Activated CD4-positive, alpha-beta T cell treated with anti-CD3 and anti-CD28 coated beads, Interleukin-10, Interleukin-2, amounts not matched to agents 100 ng/mL and 50 ng/mL, durations not matched to agents 16 hours and 8 hours (primary cell): Measurements from ENCODE around the gene SETX.
"Not testable (repeated sequence)": the region's sequence is repeated elsewhere in the genome, so short reads cannot be mapped to it uniquely, and the experiment has no call there.

Experiments used
- DNase-seq: peaks from one replicate; pipeline ENCODE4 v3.0.0-alpha.2; 2020

The SETX gene

DNA sequence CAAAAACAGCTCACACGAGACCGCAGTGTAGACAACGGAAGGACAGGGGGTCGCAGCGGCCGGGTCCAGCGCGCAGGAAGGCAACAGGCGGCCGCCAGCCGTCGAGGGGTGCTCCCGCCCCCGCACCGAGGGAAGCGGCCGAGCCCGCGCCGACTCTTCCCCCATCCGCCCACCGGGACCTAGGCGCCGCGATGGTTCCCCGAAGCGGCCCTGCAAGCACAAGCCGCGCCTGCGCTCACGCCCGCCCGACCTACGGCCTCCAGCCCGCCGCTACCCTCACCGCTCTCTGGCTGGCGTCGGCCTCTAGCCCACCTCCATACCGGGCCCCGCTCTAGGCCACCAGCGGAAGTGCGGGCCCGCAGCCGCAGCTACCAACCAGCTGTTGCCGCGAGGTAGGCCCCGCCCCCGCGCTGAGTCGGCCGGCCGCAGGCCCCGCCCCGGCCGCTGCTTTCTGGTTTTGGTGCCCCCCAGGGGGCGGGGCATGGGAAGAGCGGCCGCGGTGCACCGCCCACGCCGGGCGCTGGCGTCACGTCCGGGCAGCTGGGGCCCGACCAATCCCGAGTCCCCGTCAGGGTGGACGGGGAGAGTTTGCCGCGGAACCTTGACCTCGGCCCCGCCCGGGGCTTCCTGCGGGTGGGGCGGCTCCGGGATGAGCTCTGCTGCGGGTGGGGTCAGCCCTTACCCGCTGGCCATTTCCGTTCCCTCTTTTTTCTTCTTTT lies at the start of gene SETX:
SETX (minus strand) TSS at position 350 of the 719 bp plus-strand sequence. CDS start 5,558 bp downstream, outside the sequence.
- peak; percentile 99 for DNase-seq

DNA sequence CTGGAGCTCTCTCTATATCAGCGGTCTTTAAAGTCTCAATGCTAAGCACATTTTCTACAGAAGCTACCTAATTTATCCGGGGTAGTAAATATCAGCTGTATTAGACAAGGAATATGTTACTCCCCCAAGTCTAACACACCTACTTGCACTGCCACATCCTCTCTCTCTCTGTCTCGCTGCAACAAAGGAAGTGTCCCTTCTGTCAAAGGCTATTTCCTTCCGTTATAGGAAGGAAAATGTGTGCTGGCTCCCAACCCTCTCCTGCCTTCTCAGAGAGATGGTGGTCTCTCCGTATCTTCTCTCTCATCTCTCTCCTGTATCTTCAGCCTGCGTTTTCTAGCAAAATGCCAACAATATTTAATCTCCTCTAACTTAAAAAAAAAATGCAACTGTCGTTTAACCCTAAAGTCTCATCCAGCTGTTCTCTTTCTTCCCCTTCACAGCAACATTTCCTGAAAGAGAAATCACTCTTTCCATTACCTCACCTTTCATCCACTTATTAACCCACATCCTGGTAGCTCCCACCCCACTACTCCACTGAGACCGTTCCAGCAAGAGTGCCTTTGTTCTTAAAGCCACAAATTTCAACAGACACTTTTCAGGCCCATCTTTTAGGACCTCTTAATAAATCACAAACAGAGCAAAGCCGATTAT lies 49.6 kb upstream of the SETX start:
- DNase-seq = peak; percentile 60

GRCh38 chr9:132401824-132402223 lies 47.0 kb upstream of the SETX start:
- no peak for DNase-seq

DNA sequence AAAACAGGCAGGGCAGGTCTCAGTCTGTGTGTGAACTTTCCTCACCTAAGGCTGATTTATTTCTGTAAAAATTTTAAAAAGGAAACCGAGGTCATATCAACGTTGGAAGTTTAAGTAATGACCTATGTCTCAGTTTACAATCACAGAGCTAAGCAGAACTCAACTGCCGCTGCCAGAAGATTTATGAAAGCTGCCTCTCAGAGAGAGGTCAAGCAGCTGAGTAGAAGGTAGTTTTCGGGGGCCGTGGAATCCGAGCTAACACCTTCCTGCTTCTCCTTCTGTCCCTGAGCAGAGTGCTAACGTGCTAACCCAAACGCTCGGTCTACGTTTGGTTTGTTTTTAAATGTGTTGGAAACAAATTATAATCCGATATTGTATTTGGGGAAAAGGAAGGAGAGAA lies 40.8 kb upstream of the SETX start:
- DNase-seq = no peak

- no peak for DNase-seq
Measured at GRCh38 chr9:132391449-132391848, 36.7 kb upstream of the SETX start.

- no peak for DNase-seq
Measured at GRCh38 chr9:132390966-132391365, 36.2 kb upstream of the SETX start.

DNA sequence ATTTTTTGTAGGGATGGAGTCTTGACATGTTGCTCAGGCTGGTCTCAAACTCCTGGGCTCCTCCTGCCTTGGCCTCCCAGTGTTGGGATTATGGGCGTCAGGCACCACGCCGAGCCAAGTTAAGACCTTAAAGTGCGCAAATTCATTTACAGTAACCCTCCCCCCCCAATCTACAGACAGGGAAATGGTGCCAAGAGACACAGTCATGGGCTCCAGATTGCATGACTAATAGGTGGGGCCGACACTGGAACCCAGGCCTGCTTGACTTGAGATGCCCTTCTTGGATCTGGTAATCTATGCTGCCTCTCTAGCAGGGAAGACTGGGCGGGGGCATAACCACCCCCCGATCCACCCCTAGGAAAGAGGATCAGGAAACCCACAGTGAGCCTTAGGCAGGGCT lies 32.3 kb upstream of the SETX start:
- DNase-seq = no peak

DNA sequence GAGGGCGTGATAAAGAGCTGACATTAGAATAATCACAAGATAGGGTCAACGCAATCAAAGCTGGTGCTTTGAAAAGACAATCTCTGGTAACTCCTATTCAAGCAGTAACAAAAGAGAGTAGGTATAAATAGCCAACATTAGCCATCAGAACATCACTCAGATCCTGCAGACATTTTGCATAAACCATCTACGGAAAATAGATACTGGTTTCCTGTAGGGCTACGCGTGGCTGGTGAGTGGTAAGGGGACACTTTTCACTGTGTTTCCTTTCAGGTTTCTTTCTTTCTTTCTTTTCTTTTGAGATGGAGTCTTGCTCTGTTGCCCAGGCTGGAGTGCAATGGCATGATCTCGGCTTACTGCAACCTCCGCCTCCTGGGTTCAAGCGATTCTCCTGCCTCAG lies 29.6 kb upstream of the SETX start:
- no peak for DNase-seq

DNA sequence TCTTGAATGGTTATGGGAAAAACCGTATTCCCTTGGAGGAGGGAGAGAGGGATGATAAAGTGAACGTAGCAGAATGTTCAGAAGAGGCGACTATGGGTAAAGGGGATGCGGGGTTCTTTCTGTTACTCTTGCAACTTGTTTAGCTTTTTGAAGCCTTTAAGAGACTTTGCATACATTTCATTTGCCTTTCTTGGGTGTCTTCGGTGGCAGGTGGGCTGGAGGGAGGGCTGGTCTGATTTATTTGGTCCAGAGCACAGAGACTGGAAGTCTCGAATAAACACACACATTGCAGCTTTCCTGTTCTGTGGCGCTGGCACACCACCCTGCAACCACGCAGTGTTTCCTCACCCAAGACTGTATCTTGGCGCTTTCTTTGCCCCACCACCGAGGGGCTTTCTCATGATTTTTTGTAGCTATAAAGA lies 28.7 kb upstream of the SETX start:
- no peak for DNase-seq

GRCh38 chr9:132381966-132382541 lies 27.3 kb upstream of the SETX start:
- no peak for DNase-seq

DNA sequence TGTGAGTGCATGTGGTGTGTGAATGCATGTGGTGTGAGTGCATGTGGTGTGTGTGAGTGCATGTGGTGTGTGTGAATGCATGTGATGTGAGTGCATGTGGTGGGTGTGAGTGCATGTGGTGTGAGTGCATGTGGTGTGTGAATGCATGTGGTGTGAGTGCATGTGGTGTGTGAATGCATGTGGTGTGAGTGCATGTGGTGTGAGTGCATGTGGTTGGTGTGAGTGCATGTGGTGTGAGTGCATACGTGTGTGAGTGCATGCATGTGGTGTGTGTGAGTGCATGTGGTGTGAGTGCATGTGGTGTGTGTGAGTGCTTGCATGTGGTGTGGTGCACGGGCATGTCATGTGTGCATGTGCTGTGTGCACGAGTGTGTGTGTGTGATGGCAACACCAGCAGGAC lies 23.6 kb upstream of the SETX start:
- not testable (repeated sequence) for DNase-seq

DNA sequence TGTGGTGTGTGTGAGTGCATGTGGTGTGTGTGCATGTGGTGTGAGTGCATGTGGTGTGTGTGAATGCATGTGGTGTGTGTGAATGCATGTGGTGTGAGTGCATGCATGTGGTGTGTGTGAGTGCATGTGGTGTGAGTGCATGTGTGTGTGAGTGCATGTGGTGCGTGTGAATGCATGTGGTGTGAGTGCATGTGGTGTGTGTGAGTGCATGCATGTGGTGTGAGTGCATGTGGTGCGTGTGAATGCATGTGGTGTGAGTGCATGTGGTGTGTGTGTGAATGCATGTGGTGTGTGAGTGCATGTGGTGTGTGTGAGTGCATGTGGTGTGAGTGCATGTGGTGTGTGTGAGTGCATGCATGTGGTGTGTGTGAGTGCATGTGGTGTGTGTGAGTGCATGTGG lies 23.0 kb upstream of the SETX start:
- DNase-seq = not testable (repeated sequence)

DNA sequence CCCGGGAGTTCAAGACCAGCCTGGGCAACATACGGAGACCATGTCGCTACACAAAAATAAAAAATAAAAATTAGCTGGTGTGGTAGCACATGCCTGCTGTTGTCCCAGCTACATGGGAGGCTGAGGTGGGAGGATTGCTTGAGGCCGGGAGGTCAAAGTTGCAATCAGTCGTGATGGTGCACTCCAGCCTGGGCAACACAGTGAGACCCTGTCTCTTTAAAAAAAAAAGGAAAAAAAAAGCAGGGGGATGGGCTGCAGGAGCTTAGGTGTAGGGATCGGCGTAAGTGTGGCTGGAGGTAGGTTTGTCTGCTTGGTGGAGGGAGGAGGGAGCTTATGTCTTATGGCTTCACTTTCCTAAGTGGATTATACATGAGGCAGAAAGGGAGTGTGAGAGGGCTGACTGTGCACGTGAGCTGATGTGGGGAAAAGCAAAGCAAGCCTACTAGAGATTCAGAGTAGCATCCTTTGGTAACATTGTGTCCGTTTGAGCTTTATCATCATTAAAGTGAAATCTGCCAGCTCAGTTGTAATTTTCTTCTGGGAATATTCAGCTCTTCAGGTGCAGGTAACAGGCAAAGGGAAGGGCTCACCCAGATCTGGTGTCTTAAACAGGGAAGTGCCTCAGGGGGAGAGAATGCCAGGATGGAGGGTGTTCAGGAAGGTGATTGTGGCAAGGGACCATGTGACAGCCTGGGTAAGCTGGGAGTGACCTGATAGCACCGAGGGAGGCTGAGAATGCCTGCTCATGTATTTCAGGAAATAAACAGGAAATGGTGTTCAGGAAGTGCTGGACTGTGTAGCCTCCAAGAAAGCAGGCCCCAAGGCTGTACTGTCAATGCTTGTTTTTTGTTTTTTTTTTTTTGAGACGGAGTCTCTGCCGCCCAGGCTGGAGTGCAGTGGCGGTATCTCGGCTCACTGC lies 17.6 kb upstream of the SETX start:
- DNase-seq = peak; percentile 14

- DNase-seq = no peak
Measured at GRCh38 chr9:132370592-132370991, 15.8 kb upstream of the SETX start.

GRCh38 chr9:132369421-132369820 lies 14.6 kb upstream of the SETX start:
- no peak for DNase-seq

- DNase-seq = no peak
Measured at GRCh38 chr9:132367613-132368313, 13.0 kb upstream of the SETX start.

GRCh38 chr9:132366481-132366880 lies 11.7 kb upstream of the SETX start:
- DNase-seq = no peak

- DNase-seq = no peak
Measured at GRCh38 chr9:132365986-132366385, 11.2 kb upstream of the SETX start.

- DNase-seq = no peak
Measured at GRCh38 chr9:132364068-132364467, 9.3 kb upstream of the SETX start.

DNA sequence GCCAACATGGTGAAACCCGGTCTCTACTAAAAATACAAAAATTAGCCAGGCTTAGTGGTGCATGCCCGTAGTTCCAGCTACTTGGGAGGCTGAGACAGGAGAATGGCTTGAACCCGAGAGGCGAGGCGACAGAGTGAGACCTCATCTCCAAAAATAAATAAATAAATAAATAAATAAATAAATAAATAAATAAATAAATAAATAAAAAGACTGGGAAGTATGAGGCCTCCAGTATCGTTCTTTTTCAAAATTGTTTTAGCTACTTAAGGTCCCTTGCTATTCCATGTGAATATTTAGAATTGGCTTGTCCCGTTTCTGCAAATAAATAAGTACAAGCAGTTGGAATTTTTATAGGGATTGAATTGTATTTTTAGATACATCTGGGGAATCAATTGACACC lies 3.0 kb upstream of the SETX start:
- no peak for DNase-seq

DNA sequence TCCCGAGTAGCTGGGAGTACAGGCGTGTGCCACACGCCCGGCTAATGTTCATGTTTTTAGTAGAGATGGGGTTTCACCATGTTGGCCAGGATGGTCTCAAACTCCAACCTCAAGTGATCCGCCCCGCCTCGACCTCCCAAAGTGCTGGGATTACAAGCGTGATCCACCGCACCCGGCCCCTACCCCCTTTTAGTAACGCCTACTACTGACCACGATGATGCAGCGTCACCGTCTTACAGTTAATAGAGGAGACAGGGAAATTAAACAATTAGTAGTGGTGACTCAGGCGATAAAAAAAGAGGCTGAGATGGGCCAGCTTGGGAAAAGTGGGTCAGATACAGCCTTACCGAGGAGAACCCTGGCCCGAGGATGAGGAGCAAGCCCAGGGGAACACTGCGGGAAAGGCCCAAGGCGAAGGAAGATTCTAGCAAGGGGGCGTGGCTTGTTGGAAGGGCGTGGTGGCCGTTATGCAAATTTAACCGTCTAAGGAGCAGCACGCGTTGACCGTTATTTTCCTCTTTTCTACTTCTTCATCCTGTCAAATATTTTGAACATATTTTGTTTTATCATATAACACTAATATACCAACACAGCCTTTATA lies 1.6 kb upstream of the SETX start:
- DNase-seq = no peak

- peak; percentile 23 for DNase-seq
Measured at GRCh38 chr9:132351404-132352045, 3.3 kb downstream of the SETX start.
